A549 treated with RU486 at 1 μM for 4 hours (cell line): ENCODE data around the gene GPR65. TPM values are rescaled to one million over a fixed set of nuclear protein-coding genes. Genes with fewer than 3 reads are reported as not detected.

Source experiments
- total RNA-seq: library from RNA; stranded (reverse); fragments of 200-300 nt; extraction: Qiagen RNA extraction; gene quantifications from 5 replicates; pipeline ENCODE4 v1.2.3, GENCODE V29; 2022; ENCODE audit warnings: low read depth

Gene GPR65, protein sequence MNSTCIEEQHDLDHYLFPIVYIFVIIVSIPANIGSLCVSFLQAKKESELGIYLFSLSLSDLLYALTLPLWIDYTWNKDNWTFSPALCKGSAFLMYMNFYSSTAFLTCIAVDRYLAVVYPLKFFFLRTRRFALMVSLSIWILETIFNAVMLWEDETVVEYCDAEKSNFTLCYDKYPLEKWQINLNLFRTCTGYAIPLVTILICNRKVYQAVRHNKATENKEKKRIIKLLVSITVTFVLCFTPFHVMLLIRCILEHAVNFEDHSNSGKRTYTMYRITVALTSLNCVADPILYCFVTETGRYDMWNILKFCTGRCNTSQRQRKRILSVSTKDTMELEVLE
- not detected in 5 replicates for total RNA-seq

GRCh38 chr14:88005050-88005481, at the start of gene GPR65:
Gene GPR65 (plus strand): TSS chr14:88005135. CDS start chr14:88010848, 5,713 bp downstream.

DNA sequence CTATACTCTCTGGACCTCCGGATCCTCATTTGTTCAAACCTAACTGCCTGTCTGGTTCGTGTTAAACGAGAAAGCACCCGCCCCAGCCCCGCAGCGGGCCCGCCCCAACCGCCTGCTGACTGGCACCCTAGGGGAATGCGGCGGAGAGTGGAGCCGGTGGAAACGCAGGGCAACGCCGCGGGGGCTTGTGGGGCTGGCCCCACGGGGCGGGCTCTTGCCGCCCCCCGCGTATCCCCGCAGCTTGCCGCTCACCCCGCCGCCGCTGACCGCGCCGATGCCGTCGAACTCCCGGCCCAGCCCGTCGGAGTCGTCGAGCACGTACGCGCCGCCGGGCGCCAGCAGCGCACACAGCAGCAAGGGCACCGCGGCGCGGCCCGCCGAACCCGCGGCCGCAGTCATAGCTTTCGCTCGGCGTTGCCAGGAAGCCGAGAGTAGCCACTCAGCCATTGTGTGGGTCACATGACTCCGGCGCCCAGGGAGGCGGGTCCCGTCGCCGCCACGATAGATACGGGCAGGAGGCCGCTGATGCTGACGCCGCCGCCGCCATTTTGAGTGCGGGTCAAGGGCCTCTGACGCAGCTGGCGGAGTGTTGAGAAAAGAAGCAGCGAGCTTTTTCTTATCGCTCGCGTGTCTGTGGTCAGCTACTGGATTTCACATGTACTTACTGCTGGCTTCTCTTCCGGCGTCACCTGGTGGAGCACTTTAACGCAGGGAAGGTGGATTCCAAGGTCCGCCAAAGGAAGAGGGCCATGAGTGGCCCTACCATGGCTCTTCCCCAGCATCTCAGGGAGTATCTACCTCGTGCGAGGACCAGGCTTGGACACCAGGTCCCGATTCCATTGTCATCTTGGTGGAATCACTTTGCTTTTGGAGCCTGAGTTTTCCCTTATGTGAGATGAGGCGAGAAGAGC, 12.0 kb upstream of the GPR65 start, which contains the start of gene GALC:
Gene GALC (minus strand): TSS at position 465 of the 911 bp plus-strand sequence. CDS start 18 bp downstream, at position 447.

Other genes starting within 250 kb of the GPR65 start
- gene GALC, start 12.0 kb upstream of the GPR65 start, total RNA-seq: 9.2 to 12.5 TPM (median 12.1 TPM) in 5 replicates